LHCN-M2 (cell line): ENCODE results near the gene CNGA3. TPM values are rescaled to one million over a fixed set of nuclear protein-coding genes. Genes with fewer than 3 reads are reported as not detected.

Experiments used
- DNase-seq: peaks from one replicate; pipeline ENCODE4 v3.0.0-alpha.2; 2012; ENCODE audit warnings: low read depth
- total RNA-seq: library from RNA; depleted of rRNA; stranded (reverse); fragments of >200 nt; gene quantifications from 2 replicates; pipeline ENCODE4 v1.2.3, GENCODE V29; 2014

Gene CNGA3
- total RNA-seq, 1 experiment from 2014 or later: 0.23 TPM

GRCh38 chr2:98376996-98377395 is 30.7 kb downstream of the CNGA3 start:
- peak; percentile 53 for DNase-seq

DNA sequence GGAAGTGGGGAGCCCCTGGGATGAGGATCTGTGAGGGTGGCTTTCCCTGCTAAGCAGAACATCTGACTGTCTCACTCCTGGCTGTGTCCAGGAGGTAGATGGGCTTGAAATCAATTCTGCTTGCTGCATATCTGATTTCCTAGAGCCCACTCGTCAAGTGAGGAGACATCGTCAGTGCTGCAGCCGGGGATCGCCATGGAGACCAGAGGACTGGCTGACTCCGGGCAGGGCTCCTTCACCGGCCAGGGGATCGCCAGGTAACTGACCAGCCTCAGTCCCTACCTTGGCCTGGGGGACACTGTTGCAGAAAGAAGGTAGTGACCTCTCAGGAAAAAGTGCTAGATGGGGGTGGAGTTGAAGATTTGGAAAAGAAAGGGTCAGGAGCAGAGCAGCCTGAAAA is 31.3 kb downstream of the CNGA3 start:
- no peak for DNase-seq

DNA sequence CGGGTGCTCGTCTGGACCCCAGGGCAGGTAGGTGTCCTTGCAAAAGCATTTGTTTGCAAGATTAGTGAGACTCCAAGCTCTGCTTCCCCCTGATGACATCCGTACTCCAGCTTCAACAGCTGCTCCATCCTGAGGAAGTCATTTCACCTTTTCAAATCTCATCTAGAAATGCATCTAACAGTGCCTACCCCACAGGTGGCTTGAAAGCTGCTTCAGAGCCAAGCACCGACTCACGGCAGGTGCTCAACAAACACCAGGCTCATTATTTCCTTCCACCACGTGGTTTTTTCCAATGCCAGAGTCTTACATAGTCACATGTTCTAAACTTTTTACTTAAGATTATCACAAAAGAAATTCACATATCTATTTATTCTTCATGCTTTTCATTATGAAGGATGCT is 31.9 kb downstream of the CNGA3 start:
- DNase-seq: no peak

GRCh38 chr2:98378901-98379300 is 32.6 kb downstream of the CNGA3 start:
- DNase-seq: peak; percentile 81

GRCh38 chr2:98379311-98380202 is 33.3 kb downstream of the CNGA3 start:
- peak; percentile 28 for DNase-seq

DNA sequence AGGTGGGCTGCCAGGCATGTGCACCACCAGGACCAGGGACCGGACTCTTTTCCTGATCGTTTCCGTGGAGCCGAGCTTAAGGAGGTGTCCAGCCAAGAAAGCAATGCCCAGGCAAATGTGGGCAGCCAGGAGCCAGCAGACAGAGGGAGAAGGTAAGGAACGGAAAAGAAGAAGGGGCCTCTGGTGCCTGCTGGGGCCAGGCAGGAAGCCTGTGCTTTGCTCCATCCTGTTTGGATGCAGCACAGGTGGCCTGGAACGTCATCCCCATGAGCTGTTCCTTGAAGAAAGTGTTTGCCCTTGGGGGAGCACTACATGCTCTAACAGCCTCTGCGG is 33.9 kb downstream of the CNGA3 start:
- DNase-seq: no peak

DNA sequence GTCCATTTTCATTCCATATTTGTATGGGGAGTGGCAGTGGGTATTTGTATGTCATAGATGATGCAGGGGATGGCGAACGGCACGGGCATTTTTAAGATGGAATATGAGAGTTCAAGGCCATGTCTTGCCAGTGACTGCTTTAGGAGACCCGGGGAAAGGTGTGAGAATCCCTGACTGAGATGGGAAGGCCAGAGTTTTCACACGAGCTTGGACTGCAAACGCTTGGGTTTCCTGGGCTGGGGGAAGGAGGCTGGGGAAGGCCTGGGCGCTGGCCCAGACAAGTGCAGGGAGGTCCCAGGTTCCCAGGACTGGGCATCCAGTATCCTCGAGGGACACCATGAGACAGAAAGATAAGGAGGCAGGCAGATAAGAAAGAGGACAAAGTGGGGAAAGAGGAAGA is 35.2 kb downstream of the CNGA3 start:
- DNase-seq: no peak

DNA sequence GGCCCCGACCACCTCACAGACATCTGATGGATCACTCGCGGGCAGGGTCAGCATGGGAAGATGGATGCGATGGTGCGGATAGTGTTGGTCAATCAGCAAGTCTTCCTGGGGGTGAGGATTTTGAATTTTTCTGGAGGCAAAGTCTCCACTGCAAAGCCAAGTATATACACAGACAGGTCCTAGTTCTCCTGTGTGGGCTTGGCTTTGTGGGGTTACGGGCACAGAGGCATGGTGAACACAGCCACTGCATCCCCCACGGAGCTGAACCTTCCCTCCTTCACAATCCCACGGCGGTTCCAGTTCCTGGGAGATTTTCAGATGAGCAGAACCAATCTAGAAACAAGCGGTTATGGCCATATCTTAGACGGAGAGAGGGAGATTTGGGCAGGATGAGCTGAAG is 35.8 kb downstream of the CNGA3 start:
- DNase-seq: no peak

DNA sequence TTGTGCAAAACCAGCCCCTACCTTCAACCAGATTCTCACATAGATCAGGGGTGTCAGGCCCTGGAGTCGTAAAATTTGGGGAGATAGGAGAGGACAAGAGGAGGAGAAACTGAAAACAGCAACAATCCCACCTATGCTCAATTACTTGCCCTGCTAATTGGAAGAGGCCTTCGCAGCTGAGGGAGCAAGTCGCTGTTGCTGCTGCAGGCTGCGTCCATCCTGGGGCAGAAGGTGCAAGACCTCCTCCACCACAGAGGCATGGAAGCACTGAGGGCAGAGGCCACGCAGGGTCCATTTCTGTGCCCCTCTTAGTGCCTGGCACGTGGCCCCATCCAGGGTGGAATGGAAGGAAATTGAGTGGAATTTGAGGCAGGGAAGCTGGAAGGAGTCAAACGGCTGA is 36.5 kb downstream of the CNGA3 start:
- no peak for DNase-seq

DNA sequence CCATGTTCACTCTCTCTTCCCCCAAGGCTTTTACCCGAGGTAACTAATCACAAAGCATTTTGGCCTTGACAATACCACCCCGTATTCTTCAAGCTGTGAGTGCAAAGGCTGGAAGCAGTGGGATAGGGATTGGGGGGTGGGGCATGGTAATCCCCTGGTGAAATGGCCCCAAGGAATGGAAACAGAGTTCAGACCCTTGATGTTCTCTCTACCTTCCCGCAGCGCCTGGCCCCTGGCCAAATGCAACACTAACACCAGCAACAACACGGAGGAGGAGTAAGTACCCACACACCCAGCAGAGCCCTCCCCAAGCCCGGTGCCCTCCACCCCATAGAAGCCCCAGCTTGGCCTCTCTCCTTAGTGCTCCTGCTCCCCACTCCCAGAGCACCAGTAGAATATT is 36.9 kb downstream of the CNGA3 start:
- DNase-seq: no peak

- DNase-seq: peak; percentile 66
Measured at GRCh38 chr2:98385050-98385699, 38.9 kb downstream of the CNGA3 start.

GRCh38 chr2:98387478-98387877 is 41.2 kb downstream of the CNGA3 start:
- DNase-seq: no peak

- DNase-seq: no peak
Measured at GRCh38 chr2:98388081-98388480, 41.8 kb downstream of the CNGA3 start.

- no peak for DNase-seq
Measured at GRCh38 chr2:98388601-98389250, 42.5 kb downstream of the CNGA3 start.

- no peak for DNase-seq
Measured at GRCh38 chr2:98389251-98389605, 43.0 kb downstream of the CNGA3 start.

GRCh38 chr2:98390571-98391476 is 44.6 kb downstream of the CNGA3 start:
- DNase-seq: no peak

GRCh38 chr2:98391581-98392270 is 45.5 kb downstream of the CNGA3 start:
- no peak for DNase-seq

DNA sequence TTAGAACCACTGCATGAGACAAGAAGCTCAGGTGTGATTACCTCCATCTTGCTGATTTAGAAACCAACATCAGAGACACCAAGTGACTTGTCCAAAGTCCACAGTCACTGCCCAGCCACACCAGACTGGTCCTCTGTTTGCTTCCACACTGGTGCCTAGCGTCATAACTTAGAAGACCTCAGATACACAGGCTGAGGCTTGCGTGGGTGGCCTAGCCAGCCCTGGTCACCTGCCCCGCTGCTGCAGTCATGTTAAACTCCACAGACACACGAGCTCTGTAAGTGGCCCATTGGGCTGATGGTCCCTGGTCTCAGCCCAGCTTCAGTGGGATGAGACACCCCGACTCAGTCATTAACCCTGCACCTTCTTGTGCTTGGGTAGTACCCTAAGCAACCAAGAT is 47.1 kb downstream of the CNGA3 start:
- no peak for DNase-seq

DNA sequence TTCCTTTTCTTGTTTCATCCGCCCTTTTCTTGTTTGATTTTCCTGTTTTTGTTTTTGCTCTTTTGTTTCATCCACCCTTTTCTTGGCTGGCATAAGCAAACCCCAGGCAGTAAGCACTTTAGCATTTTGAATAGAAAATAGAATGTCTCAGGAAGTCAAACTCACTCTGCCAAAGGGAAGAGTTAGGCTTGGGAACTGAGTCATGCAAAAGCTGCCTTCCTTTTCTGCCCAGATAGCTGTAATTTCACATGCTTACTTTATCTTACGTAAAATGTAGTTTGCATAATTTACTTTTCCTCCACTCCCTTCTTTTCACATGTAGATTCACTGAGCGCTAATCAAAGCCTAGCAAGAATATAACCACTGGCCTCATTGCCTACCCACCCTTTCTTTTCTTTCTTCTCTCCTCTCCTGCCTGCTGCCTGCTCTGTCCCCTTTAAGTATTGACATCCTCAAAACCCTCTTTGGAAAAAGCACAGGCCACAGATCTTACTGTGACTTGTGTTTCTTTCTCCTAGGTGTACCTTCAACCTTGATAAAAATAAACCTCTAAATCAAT is 48.4 kb downstream of the CNGA3 start:
- no peak for DNase-seq

GRCh38 chr2:98395977-98396376 is 49.7 kb downstream of the CNGA3 start:
- no peak for DNase-seq
